HepG2 (cell line): Measurements from ENCODE around the gene TNFAIP1. TPM values are rescaled to one million over a fixed set of nuclear protein-coding genes. Genes with fewer than 3 reads are reported as not detected.

Source experiments
- EP300 ChIP-seq, 3 experiments: sonication (generic) in 1 of 3; formaldehyde crosslinking in 1 of 3; IDR thresholded peaks; 2 replicates each; pipeline versions ENCODE4 v1.5.1 to v1.6.1; 2011 to 2020; ENCODE audit warnings: low read depth in 2 of 3, low read length in 2 of 3, borderline replicate concordance in 1 of 3, improper control_type of control experiment in 1 of 3, mild to moderate bottlenecking in 1 of 3, missing genetic modification reagents in 1 of 3, moderate library complexity in 1 of 3
- GABPA ChIP-seq, 2 experiments: IDR thresholded peaks; 2 replicates each; pipeline ENCODE4 v1.6.1; 2011 to 2016; ENCODE audit warnings: low read depth in 2 of 2, low read length in 1 of 2, missing biosample characterization in 1 of 2, missing genetic modification characterization in 1 of 2
- HMG20B ChIP-seq: conservative IDR thresholded peaks from 2 replicates; pipeline ENCODE4 v1.6.1; 2016; ENCODE audit warnings: missing genetic modification reagents, missing compliant biosample characterization
- MIER3 ChIP-seq: IDR thresholded peaks from 2 replicates; pipeline ENCODE4 v1.6.1; 2016; ENCODE audit warnings: missing compliant biosample characterization, borderline replicate concordance
- SALL1 ChIP-seq: sonication (generic); formaldehyde crosslinking; IDR thresholded peaks from 2 replicates; pipeline ENCODE4 v1.8.0; 2022; ENCODE audit warnings: mild to moderate bottlenecking, missing genetic modification reagents
- SMAD3 ChIP-seq: sonication (generic); formaldehyde crosslinking; IDR thresholded peaks from 2 replicates; pipeline ENCODE4 v1.4.0; 2020; ENCODE audit warnings: missing genetic modification reagents
- SYNCRIP ChIP-seq: fragments of 200-400 bp; formaldehyde crosslinking; IDR thresholded peaks from 2 replicates; pipeline ENCODE4 v1.6.1; 2018; ENCODE audit warnings: mild to moderate bottlenecking, low read depth, low read length; ENCODE audit not compliant: insufficient read depth
- TGIF2 ChIP-seq: IDR thresholded peaks from 2 replicates; pipeline ENCODE4 v1.6.1; 2016; ENCODE audit warnings: control low read depth, missing compliant biosample characterization
- THAP11 ChIP-seq: IDR thresholded peaks from 2 replicates; pipeline ENCODE4 v1.6.1; 2016; ENCODE audit warnings: missing biosample characterization, missing genetic modification reagents
- U2AF2 ChIP-seq: fragments of 200-400 bp; formaldehyde crosslinking; IDR thresholded peaks from 2 replicates; pipeline ENCODE4 v1.6.1; 2017; ENCODE audit warnings: low read depth, mild to moderate bottlenecking, low read length
- ZNF232 ChIP-seq: sonication (generic); formaldehyde crosslinking; IDR thresholded peaks from 2 replicates; pipeline ENCODE4 v1.4.0; 2020; ENCODE audit warnings: missing genetic modification reagents, borderline replicate concordance
- ZNF563 ChIP-seq: sonication (generic); formaldehyde crosslinking; IDR thresholded peaks from 2 replicates; pipeline ENCODE4 v1.8.0; 2022; ENCODE audit warnings: mild to moderate bottlenecking, moderate library complexity, missing genetic modification reagents
- ZNF709 ChIP-seq: sonication (generic); formaldehyde crosslinking; IDR thresholded peaks from 2 replicates; pipeline ENCODE4 v1.5.0; 2020; ENCODE audit warnings: mild to moderate bottlenecking, missing genetic modification reagents
- polyA plus RNA-seq, 8 experiments: library from polyadenylated mRNA; depleted of rRNA in 3 of 8; stranded (reverse) in 7 of 8; unstranded in 1 of 8; fragments of >200 nt; fragmentation: Illumina TruSeq in 4 of 8; extraction: Trizol in 4 of 8; gene quantifications; 2 replicates each; pipeline versions ENCODE4 v1.2.1 to v1.2.3, GENCODE V29; 2011 to 2016; ENCODE audit warnings: low read depth in 4 of 8, missing spikeins in 1 of 8, mixed read lengths in 1 of 8; ENCODE audit not compliant: insufficient read depth in 1 of 8
- total RNA-seq, 5 experiments: library from RNA; depleted of rRNA; stranded (reverse); fragments of >200 nt; fragmentation: Illumina TruSeq; extraction: Trizol; gene quantifications; 2 replicates each; pipeline ENCODE4 v1.2.3, GENCODE V29; 2016; ENCODE audit warnings: low read depth in 1 of 5
- TF ChIP-seq, protein P1 (sequence below): sonication (generic); formaldehyde crosslinking; IDR thresholded peaks from 2 replicates; pipeline ENCODE4 v1.5.0; 2020; ENCODE audit warnings: mild to moderate bottlenecking, missing genetic modification reagents
- TF ChIP-seq, protein P2 (sequence below): IDR thresholded peaks from 2 replicates; pipeline ENCODE4 v1.6.1; 2016
- TF ChIP-seq, protein P3 (sequence below): IDR thresholded peaks from 2 replicates; pipeline ENCODE4 v1.6.1; 2016; ENCODE audit warnings: low read depth, borderline replicate concordance
- TF ChIP-seq, protein P4 (sequence below): sonication (generic); formaldehyde crosslinking; conservative IDR thresholded peaks from 2 replicates; pipeline ENCODE4 v1.4.0; 2020; ENCODE audit warnings: mild to moderate bottlenecking, missing genetic modification reagents, moderate library complexity
- TF ChIP-seq, protein P5 (sequence below): sonication (generic); formaldehyde crosslinking; IDR thresholded peaks from 2 replicates; pipeline ENCODE4 v1.4.0; 2020; ENCODE audit warnings: missing genetic modification reagents

The TNFAIP1 gene
- total and polyA plus RNA-seq, 2 of the 13 experiments (the other 11 are each of a cell fraction or from before 2014, with no cell fraction given), result 17.5 to 40.6 TPM

DNA sequence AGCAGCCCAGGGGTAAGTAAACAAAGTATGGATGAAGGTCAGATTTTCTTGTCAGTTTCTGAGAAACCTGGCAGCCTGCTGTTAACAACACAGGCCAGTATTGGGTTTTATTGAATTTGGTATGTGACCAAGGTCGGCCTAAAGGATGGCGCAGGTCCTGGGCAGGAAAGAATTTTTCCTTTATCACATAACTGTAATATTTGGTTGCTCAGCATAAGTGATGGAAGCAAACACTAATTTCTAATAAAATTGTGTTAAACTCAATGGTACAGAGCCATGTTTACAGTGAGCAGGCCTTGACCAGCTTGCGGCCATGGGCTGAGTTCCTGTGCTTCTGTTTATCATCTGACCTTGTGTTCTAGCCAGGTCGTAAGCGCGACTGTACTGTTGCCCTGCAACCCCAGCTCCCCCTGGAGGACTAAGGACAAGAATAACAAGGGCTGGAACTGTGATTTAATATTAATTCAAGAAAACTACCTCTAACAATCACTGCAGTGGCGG is 11.2 kb downstream of the TNFAIP1 start (continued):
- TF ChIP-seq SALL1 (CRISPR knock-in tag) (peak; percentile 77), SYNCRIP (no peak), ZNF232 (CRISPR knock-in tag) (peak; percentile 68; the same call in 1 of the 2 replicates), ZNF563 (CRISPR knock-in tag) (0 out of 2 replicates have a peak, but pooled peaks have one; percentile 37), HMG20B (CRISPR knock-in tag) (0 out of 2 replicates have a peak, but pooled peaks have one; percentile 39), GABPA (IDR thresholded peaks at IDR 0.05; ENCODE audit: low read depth, low read length) (no peak), GABPA (CRISPR knock-in tag; IDR thresholded peaks at IDR 0.05; ENCODE audit: low read depth) (peak; percentile 37; the same call in 1 of the 2 replicates), EP300 (IDR thresholded peaks at IDR 0.05; ENCODE audit: low read depth in 2 of 2, low read length in 2 of 2) (peak in 1 of 2 experiments; percentile 37; a peak in 2 of 4 replicates), EP300 (CRISPR knock-in tag; IDR thresholded peaks at IDR 0.05; ENCODE audit: borderline replicate concordance) (0 out of 2 replicates have a peak, but pooled peaks have one; percentile 14), THAP11 (peak; percentile 77), ZNF709 (CRISPR knock-in tag) (peak; percentile 32; the same call in 1 of the 2 replicates), MIER3 (CRISPR knock-in tag) (0 out of 2 replicates have a peak, but pooled peaks have one; percentile 35), U2AF2 (no peak), TGIF2 (CRISPR knock-in tag) (peak; percentile 69; the same call in 1 of the 2 replicates), SMAD3 (CRISPR knock-in tag) (0 out of 2 replicates have a peak, but pooled peaks have one; percentile 59)
- TF ChIP-seq, protein P1, sequence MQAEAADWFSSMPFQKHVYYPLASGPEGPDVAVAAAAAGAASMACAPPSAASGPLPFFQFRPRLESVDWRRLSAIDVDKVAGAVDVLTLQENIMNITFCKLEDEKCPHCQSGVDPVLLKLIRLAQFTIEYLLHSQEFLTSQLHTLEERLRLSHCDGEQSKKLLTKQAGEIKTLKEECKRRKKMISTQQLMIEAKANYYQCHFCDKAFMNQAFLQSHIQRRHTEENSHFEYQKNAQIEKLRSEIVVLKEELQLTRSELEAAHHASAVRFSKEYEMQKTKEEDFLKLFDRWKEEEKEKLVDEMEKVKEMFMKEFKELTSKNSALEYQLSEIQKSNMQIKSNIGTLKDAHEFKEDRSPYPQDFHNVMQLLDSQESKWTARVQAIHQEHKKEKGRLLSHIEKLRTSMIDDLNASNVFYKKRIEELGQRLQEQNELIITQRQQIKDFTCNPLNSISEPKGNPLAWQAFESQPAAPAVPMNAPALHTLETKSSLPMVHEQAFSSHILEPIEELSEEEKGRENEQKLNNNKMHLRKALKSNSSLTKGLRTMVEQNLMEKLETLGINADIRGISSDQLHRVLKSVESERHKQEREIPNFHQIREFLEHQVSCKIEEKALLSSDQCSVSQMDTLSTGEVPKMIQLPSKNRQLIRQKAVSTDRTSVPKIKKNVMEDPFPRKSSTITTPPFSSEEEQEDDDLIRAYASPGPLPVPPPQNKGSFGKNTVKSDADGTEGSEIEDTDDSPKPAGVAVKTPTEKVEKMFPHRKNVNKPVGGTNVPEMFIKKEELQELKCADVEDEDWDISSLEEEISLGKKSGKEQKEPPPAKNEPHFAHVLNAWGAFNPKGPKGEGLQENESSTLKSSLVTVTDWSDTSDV, result no peak
- TF ChIP-seq, protein P2, sequence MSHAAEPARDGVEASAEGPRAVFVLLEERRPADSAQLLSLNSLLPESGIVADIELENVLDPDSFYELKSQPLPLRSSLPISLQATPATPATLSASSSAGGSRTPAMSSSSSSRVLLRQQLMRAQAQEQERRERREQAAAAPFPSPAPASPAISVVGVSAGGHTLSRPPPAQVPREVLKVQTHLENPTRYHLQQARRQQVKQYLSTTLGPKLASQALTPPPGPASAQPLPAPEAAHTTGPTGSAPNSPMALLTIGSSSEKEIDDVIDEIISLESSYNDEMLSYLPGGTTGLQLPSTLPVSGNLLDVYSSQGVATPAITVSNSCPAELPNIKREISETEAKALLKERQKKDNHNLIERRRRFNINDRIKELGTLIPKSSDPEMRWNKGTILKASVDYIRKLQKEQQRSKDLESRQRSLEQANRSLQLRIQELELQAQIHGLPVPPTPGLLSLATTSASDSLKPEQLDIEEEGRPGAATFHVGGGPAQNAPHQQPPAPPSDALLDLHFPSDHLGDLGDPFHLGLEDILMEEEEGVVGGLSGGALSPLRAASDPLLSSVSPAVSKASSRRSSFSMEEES, result peak; percentile 43; the same call in 1 of the 2 replicates
- TF ChIP-seq, protein P3, sequence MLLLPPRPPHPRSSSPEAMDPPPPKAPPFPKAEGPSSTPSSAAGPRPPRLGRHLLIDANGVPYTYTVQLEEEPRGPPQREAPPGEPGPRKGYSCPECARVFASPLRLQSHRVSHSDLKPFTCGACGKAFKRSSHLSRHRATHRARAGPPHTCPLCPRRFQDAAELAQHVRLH (CRISPR knock-in tag), result 0 out of 2 replicates have a peak, but pooled peaks have one; percentile 11
- TF ChIP-seq, protein P4, sequence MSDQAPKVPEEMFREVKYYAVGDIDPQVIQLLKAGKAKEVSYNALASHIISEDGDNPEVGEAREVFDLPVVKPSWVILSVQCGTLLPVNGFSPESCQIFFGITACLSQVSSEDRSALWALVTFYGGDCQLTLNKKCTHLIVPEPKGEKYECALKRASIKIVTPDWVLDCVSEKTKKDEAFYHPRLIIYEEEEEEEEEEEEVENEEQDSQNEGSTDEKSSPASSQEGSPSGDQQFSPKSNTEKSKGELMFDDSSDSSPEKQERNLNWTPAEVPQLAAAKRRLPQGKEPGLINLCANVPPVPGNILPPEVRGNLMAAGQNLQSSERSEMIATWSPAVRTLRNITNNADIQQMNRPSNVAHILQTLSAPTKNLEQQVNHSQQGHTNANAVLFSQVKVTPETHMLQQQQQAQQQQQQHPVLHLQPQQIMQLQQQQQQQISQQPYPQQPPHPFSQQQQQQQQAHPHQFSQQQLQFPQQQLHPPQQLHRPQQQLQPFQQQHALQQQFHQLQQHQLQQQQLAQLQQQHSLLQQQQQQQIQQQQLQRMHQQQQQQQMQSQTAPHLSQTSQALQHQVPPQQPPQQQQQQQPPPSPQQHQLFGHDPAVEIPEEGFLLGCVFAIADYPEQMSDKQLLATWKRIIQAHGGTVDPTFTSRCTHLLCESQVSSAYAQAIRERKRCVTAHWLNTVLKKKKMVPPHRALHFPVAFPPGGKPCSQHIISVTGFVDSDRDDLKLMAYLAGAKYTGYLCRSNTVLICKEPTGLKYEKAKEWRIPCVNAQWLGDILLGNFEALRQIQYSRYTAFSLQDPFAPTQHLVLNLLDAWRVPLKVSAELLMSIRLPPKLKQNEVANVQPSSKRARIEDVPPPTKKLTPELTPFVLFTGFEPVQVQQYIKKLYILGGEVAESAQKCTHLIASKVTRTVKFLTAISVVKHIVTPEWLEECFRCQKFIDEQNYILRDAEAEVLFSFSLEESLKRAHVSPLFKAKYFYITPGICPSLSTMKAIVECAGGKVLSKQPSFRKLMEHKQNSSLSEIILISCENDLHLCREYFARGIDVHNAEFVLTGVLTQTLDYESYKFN (CRISPR knock-in tag), result peak; percentile 79
- TF ChIP-seq, protein P5, sequence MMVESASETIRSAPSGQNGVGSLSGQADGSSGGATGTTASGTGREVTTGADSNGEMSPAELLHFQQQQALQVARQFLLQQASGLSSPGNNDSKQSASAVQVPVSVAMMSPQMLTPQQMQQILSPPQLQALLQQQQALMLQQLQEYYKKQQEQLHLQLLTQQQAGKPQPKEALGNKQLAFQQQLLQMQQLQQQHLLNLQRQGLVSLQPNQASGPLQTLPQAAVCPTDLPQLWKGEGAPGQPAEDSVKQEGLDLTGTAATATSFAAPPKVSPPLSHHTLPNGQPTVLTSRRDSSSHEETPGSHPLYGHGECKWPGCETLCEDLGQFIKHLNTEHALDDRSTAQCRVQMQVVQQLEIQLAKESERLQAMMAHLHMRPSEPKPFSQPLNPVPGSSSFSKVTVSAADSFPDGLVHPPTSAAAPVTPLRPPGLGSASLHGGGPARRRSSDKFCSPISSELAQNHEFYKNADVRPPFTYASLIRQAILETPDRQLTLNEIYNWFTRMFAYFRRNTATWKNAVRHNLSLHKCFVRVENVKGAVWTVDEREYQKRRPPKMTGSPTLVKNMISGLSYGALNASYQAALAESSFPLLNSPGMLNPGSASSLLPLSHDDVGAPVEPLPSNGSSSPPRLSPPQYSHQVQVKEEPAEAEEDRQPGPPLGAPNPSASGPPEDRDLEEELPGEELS, result peak; percentile 50; the same call in 1 of the 2 replicates
